Measurements from ENCODE around the gene ZNF334.

DNA sequence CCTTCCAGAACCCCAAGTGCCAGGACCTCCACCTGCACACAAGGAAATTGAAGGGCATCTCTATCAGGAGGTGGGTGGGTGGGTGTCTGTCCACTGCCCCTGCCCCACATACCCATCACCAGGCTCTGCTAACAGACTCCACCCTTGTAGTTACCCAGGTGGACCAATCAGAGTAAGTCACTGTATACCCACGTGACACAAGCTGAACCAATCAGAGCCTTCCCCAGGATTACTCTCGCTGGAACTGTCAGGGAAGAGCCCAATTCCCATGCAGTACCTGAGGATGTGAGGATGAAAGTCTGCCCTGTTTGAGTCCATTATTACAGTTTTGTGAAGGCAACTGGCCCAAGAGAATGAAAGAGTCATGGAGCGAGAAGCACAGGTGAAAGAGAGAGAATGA is 32.9 kb upstream of the ZNF334 start:
- TF ChIP-seq, protein P1, sequence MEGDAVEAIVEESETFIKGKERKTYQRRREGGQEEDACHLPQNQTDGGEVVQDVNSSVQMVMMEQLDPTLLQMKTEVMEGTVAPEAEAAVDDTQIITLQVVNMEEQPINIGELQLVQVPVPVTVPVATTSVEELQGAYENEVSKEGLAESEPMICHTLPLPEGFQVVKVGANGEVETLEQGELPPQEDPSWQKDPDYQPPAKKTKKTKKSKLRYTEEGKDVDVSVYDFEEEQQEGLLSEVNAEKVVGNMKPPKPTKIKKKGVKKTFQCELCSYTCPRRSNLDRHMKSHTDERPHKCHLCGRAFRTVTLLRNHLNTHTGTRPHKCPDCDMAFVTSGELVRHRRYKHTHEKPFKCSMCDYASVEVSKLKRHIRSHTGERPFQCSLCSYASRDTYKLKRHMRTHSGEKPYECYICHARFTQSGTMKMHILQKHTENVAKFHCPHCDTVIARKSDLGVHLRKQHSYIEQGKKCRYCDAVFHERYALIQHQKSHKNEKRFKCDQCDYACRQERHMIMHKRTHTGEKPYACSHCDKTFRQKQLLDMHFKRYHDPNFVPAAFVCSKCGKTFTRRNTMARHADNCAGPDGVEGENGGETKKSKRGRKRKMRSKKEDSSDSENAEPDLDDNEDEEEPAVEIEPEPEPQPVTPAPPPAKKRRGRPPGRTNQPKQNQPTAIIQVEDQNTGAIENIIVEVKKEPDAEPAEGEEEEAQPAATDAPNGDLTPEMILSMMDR (IDR thresholded peaks at IDR 0.05) = no peak
- no peak for TF ChIP-seq POLR2AphosphoS5 (IDR thresholded peaks at IDR 0.05)
- TF ChIP-seq POLR2A (IDR thresholded peaks at IDR 0.05) = no peak
